Body of pancreas (tissue), 4 donors: ENCODE data around the gene IRGQ. TPM values are rescaled to one million over a fixed set of nuclear protein-coding genes. Genes with fewer than 3 reads are reported as not detected.
A peak's percentile ranks its signal among the peaks of the same experiment; 100 is the strongest.

Source experiments
- ATAC-seq: fragments of 150-250 bp; one replicate; pipeline ENCODE4 v1.9.1; 2016
- DNase-seq, 4 donors: peaks; one replicate each; pipeline ENCODE4 v3.0.0-alpha.2; 2019
- H3K27ac ChIP-seq, 4 donors: fragments of 200-600 bp; sonication (generic); 1 replicate in 3 of 4; 2 replicates in 1 of 4; pipeline versions ENCODE4 v1.5.1 to v1.6.1; 2016 to 2019; ENCODE audit warnings: mild to moderate bottlenecking in 1 of 4, mixed read lengths in 1 of 4, moderate library complexity in 1 of 4
- H3K27me3 ChIP-seq, 2 donors: fragments of 200-600 bp; sonication (generic); one replicate each; pipeline ENCODE4 v1.6.0; 2016; ENCODE audit warnings: mild to moderate bottlenecking in 1 of 2
- H3K36me3 ChIP-seq, 2 donors: fragments of 200-600 bp; sonication (generic); replicated peaks in 1 of 2; 2 replicates each; pipeline ENCODE4 v1.5.1; 2016; ENCODE audit warnings: low read depth in 2 of 2; ENCODE audit not compliant: insufficient read depth in 1 of 2
- H3K4me1 ChIP-seq: fragments of 200-600 bp; sonication (generic); one replicate; pipeline ENCODE4 v1.6.0; 2016
- H3K4me3 ChIP-seq, 2 donors: fragments of 200-600 bp; sonication (generic); 1 replicate in 1 of 2; 2 replicates in 1 of 2; pipeline ENCODE4 v1.5.1; 2016 to 2019
- H3K9me3 ChIP-seq, 3 donors: fragments of 200-600 bp; sonication (generic); 1 replicate in 2 of 3; 2 replicates in 1 of 3; pipeline ENCODE4 v1.5.1; 2016
- POLR2A ChIP-seq, 3 donors: fragments of 450-650 bp; IDR thresholded peaks; one replicate each; pipeline ENCODE4 v1.6.1; 2016; ENCODE audit warnings: antibody characterized with exemption in 3 of 3, mild to moderate bottlenecking in 2 of 3
- WGBS, 2 donors: methylation state at CpG; one replicate each; pipeline ENCODE4 v1.1.5; 2017; 5-methylcytosine and 5-hydroxymethylcytosine counted together
- intact Hi-C: fragments of 100-400 bp; cut with DNase I; formaldehyde crosslinking; loops from one replicate; pipeline ENCODE4 v1.15.1; 2023
- total RNA-seq, 2 donors: library from RNA; depleted of rRNA; stranded (reverse); fragments of >200 nt; gene quantifications; one replicate each; pipeline ENCODE4 v1.1.0, GENCODE V29; 2016
- TF ChIP-seq, protein P1 (sequence below), 7 experiments: fragments of 450-650 bp in 4 of 7; fragments of 200-600 bp in 3 of 7; sonication (generic) in 3 of 7; IDR thresholded peaks; one replicate each; pipeline ENCODE4 v1.5.1; 2016 to 2019; ENCODE audit warnings: antibody characterized with exemption in 7 of 7

The IRGQ gene, protein sequence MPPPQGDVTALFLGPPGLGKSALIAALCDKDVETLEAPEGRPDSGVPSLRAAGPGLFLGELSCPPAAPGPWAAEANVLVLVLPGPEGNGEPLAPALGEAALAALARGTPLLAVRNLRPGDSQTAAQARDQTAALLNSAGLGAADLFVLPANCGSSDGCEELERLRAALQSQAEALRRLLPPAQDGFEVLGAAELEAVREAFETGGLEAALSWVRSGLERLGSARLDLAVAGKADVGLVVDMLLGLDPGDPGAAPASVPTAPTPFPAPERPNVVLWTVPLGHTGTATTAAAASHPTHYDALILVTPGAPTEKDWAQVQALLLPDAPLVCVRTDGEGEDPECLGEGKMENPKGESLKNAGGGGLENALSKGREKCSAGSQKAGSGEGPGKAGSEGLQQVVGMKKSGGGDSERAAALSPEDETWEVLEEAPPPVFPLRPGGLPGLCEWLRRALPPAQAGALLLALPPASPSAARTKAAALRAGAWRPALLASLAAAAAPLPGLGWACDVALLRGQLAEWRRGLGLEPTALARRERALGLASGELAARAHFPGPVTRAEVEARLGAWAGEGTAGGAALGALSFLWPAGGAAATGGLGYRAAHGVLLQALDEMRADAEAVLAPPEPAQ
- total RNA-seq, result 10 to 100 TPM in 1 of 2 donors, 1 to 10 TPM in 1; 9.1 to 20.1 TPM

DNA sequence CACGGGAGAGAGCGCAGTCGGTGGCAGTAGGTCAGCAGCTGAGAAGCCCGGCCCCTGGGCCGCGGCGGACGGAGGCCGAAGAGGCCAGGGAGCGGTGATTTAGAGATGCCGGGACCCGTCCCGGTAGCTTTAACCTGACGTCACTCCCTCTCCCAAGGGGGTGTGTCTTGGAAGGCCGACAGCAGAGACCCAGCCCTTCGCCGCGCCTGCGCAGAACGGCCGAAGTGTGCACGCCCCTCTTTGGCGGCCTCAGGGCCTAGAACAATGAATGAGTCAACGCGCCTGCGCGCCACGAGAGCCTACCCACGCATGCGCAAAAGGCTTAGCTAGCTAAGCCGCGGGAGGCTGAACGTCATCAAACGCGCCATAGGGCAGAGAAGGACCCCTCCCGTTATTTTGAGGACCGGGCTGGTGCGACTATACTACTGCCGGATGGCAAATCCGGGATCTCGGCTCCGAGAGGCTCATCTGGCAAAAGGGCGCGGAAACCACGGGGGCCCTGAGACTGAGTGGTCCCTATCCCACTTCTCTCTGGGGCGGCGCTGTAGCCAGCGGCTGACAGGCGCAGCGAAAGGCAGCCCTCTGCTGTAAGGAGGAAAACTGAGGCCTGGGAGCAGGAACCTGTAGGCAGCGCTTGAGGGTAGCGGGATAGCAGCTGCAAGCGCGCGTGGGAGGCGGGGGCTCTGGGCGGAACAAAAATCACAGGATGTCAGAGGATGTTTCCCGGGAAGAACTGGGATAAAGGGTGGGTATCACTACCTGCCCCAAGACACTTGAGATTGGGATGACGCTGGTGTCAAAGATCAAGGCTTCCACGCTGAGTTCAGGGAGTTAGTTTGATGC lies at the start of gene IRGQ, which contains the start of gene ZNF576:
TSS of gene IRGQ (minus strand) at position 136 of the 843 bp plus-strand sequence. CDS start 796 bp downstream, outside the sequence.
TSS of gene ZNF576 (plus strand) at position 597 of the 843 bp plus-strand sequence. CDS start 514 bp downstream, outside the sequence.
- Histone ChIP-seq H3K4me3 (peak within 1 kb of the TSS; percentile 57 to 58), H3K27ac (peak within 1 kb of the TSS; percentile 82 to 99 (median 94)), H3K36me3 (peaks cover 0 to 7% of the 10 kb centered on the region in 2 donors), H3K4me1 (peaks cover 36% of the 10 kb centered on the region), H3K27me3 (no peaks in the 10 kb centered on the region), H3K9me3 (no peaks in the 10 kb centered on the region)
- DNase-seq (peak; percentile 100), ATAC-seq (peak; percentile 95)
- WGBS, 2 donors, result 0% methylated on average over 23 to 60 of the region's 60 CpGs
- intact Hi-C loops, result no loop called here
- TF ChIP-seq, protein P1, sequence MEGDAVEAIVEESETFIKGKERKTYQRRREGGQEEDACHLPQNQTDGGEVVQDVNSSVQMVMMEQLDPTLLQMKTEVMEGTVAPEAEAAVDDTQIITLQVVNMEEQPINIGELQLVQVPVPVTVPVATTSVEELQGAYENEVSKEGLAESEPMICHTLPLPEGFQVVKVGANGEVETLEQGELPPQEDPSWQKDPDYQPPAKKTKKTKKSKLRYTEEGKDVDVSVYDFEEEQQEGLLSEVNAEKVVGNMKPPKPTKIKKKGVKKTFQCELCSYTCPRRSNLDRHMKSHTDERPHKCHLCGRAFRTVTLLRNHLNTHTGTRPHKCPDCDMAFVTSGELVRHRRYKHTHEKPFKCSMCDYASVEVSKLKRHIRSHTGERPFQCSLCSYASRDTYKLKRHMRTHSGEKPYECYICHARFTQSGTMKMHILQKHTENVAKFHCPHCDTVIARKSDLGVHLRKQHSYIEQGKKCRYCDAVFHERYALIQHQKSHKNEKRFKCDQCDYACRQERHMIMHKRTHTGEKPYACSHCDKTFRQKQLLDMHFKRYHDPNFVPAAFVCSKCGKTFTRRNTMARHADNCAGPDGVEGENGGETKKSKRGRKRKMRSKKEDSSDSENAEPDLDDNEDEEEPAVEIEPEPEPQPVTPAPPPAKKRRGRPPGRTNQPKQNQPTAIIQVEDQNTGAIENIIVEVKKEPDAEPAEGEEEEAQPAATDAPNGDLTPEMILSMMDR (IDR thresholded peaks at IDR 0.05), result peak in 1 of 7 experiments; percentile 7
- peak; percentile 59 to 90 (median 88) for TF ChIP-seq POLR2A (IDR thresholded peaks at IDR 0.05)

DNA sequence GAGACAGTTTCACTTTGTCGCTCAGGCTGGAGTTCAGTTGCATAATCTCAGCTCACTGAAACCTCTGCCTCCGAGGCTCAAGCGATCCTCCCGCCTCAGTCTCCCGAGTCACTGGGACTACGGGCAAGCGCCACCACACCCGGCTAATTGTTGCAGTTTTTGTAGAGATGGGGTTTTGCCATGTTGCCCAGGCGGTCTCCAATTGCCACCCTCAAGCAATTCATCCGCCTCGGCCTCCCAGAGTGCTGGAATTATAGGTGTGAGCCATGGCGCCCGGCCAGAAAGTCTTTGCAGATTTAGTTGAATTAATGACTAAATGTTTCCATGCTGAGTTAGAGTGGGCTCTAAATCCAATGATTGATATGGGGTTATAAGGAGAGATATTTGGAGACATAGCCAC lies 48.2 kb upstream of the IRGQ start:
- Histone ChIP-seq H3K9me3 (no peaks in the 10 kb centered on the region), H3K27ac (no peak overlapping the region), H3K4me3 (no peak overlapping the region), H3K27me3 (no peaks in the 10 kb centered on the region), H3K36me3 (no peaks in the 10 kb centered on the region), H3K4me1 (peaks cover 8% of the 10 kb centered on the region)
- TF ChIP-seq POLR2A (IDR thresholded peaks at IDR 0.05), result no peak
- TF ChIP-seq, protein P1 (IDR thresholded peaks at IDR 0.05), result no peak
- DNase-seq, result no peak
- 85 to 90% methylated on average over 10 to 13 of the region's 13 CpGs for WGBS, 2 donors
- intact Hi-C loops, result no loop called here
- ATAC-seq, result no peak

DNA sequence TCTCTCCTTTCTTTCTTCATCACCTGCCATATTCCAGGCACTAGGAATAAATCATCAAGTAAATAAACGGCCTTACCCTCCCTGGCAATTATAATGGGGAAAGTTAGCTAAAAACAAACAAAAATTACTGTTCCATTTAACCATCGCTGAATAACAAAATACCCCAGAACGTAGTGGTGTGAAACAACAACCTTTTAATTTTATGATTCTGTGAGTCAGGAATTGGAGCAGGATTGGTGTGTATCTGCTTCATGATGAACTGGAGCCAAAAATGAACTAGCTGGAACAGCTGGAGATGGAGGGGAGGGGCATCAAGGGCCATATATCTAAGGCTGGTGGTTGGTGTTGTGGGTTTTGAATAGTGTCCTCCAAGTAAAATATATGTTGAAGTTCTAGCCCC lies 47.4 kb upstream of the IRGQ start:
- Histone ChIP-seq H3K4me3 (no peak overlapping the region), H3K36me3 (no peaks in the 10 kb centered on the region), H3K27ac (no peak overlapping the region), H3K4me1 (peaks cover 15% of the 10 kb centered on the region), H3K27me3 (no peaks in the 10 kb centered on the region), H3K9me3 (no peaks in the 10 kb centered on the region)
- WGBS, 2 donors, result 64% methylated on average over 3 of the region's 3 CpGs
- TF ChIP-seq POLR2A (IDR thresholded peaks at IDR 0.05), result no peak
- TF ChIP-seq, protein P1 (IDR thresholded peaks at IDR 0.05), result no peak
- intact Hi-C loops, result no loop called here
- no peak for DNase-seq
- no peak for ATAC-seq

DNA sequence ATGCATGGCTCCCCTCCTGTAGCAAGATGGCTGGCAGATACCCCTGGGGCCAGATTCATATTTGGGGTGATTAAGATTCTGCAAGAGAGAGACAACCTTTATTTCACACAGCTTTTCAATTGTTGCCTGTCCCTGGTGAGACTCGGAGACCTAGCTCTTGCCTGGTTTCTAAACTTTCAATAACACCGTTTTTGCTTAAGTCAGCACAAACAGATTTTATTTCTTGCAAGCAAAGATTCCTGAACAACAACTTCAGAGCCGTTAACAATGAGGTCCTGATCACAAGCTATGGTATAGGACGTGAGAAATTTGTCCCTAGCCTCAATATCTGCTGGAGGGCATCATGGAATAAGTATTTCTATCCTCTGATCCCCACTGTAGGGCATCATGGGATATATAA lies 46.6 kb upstream of the IRGQ start:
- Histone ChIP-seq H3K4me1 (peaks cover 15% of the 10 kb centered on the region), H3K36me3 (no peaks in the 10 kb centered on the region), H3K4me3 (no peak overlapping the region), H3K9me3 (no peaks in the 10 kb centered on the region), H3K27ac (no peak overlapping the region), H3K27me3 (no peaks in the 10 kb centered on the region)
- TF ChIP-seq, protein P1 (IDR thresholded peaks at IDR 0.05), result no peak
- no peak for TF ChIP-seq POLR2A (IDR thresholded peaks at IDR 0.05)
- intact Hi-C loops, result no loop called here
- DNase-seq (no peak), ATAC-seq (no peak)
- WGBS, 2 donors, result 74 to 82% methylated on average over 4 of the region's 4 CpGs
